Measurements from ENCODE around the gene AKAP6.
"Not testable (repeated sequence)": the region's sequence is repeated elsewhere in the genome, so short reads cannot be mapped to it uniquely, and the experiment has no call there.

AKAP6 gene

DNA sequence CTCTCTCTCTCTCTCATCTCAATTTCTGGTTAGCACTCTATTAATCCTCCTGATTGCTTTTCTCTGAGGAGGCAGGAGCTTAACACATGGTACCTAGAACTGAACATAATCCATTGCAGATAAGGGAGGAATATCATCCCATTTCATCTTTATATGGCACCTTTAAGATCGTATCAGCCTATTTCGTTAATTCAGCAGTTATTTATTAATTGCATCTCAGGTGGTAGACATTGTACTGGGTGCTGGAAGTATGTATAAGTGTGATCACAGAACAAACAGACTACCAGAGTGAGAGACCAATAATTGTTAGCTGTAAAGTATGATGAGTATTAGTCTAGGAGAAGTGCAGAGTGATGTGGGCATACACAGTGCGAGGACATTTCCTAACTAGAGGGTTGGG, 39.0 kb downstream of the AKAP6 start:
- no peak for DNase-seq (ENCODE audit: low read depth)
- TF ChIP-seq, protein P1, sequence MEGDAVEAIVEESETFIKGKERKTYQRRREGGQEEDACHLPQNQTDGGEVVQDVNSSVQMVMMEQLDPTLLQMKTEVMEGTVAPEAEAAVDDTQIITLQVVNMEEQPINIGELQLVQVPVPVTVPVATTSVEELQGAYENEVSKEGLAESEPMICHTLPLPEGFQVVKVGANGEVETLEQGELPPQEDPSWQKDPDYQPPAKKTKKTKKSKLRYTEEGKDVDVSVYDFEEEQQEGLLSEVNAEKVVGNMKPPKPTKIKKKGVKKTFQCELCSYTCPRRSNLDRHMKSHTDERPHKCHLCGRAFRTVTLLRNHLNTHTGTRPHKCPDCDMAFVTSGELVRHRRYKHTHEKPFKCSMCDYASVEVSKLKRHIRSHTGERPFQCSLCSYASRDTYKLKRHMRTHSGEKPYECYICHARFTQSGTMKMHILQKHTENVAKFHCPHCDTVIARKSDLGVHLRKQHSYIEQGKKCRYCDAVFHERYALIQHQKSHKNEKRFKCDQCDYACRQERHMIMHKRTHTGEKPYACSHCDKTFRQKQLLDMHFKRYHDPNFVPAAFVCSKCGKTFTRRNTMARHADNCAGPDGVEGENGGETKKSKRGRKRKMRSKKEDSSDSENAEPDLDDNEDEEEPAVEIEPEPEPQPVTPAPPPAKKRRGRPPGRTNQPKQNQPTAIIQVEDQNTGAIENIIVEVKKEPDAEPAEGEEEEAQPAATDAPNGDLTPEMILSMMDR (conservative IDR thresholded peaks at IDR 0.05; ENCODE audit: low read length) = no peak
- H3K4me3 ChIP-seq (ENCODE audit: low read length) = no peak overlapping the region

DNA sequence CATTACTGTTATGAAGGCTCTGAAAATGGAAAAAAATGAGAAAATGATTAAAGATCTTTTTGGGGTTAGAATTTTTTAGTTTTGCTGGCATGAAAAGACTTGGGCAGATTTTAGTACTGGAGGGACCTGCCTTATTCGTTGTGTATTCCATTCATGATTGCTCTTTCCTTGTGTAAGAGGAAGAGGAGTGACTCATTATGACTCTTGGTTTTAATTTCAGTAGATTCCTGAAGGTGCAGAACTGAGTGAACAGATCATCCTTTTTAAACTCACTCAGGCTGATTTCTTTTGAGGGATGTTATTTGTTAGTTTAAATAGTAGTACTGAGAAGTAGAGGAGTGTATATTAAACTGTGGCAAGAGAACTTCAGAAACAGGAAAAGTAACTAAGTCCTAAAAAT, 41.6 kb downstream of the AKAP6 start:
- TF ChIP-seq, protein P1 (conservative IDR thresholded peaks at IDR 0.05; ENCODE audit: low read length) = no peak
- peak; percentile 79 for DNase-seq (ENCODE audit: low read depth)
- no peak overlapping the region for H3K4me3 ChIP-seq (ENCODE audit: low read length)

DNA sequence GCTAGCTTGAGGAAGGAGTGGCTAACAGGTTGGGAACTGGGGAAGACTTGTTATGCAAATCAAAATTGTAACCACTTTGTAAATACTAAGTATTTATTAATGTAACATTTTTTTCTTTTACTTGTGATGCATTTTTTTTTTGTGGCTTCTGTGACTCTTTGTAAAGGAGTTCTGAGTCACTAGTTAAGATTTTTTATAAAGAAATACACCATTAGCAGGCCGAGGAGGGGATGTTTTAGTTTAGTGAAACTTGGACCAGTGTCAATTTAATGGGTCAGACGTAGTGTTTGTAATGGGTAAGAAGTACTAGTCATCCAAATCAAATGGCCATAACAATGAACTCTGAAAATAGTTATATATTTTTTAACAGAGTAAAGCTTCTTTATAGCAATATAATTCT, 43.1 kb downstream of the AKAP6 start:
- peak; percentile 96 for DNase-seq (ENCODE audit: low read depth)
- TF ChIP-seq, protein P1 (conservative IDR thresholded peaks at IDR 0.05; ENCODE audit: low read length) = no peak
- no peak overlapping the region for H3K4me3 ChIP-seq (ENCODE audit: low read length)

DNA sequence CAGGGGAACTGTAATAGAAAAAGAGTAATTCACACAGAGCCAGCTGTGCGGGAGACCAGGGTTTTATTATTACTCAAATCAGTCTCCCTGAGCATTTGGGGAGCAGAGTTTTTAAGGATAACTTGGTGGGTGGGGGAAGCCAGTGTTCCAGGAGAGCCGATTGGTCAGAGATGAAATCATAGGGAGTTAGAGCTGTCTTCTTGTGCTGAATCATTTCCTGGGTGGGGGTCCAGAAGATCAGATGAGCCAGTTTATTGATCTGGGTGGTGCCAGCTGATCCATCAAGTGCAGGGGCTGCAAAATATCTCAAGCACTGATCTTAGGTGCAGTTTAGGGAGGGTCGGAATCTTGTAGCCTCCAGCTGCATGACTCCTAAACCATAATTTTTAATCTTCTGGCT, 44.1 kb downstream of the AKAP6 start:
- H3K4me3 ChIP-seq (ENCODE audit: low read length); DNase-seq (ENCODE audit: low read depth): not testable (repeated sequence)

DNA sequence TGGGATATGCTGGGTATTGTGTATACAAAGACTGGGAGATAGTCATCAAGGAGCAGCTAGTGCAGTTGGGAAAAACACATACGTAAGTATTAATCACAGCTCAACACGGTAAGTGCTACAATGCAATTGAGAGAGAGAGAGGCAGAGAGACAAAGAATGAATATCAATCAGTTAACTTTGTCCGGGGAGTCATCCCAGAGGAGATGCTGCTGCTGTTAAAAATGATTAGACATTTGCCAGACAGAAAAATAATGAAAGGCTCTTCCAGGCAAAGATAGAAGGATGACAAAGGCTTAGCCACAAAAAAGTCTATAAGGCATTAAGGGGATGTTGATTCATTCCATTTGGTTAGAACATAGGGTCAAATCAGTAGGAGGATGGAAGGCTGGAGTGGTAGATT, 45.1 kb downstream of the AKAP6 start:
- TF ChIP-seq, protein P1 (conservative IDR thresholded peaks at IDR 0.05; ENCODE audit: low read length) = no peak
- H3K4me3 ChIP-seq (ENCODE audit: low read length) = no peak overlapping the region
- DNase-seq (ENCODE audit: low read depth) = no peak

DNA sequence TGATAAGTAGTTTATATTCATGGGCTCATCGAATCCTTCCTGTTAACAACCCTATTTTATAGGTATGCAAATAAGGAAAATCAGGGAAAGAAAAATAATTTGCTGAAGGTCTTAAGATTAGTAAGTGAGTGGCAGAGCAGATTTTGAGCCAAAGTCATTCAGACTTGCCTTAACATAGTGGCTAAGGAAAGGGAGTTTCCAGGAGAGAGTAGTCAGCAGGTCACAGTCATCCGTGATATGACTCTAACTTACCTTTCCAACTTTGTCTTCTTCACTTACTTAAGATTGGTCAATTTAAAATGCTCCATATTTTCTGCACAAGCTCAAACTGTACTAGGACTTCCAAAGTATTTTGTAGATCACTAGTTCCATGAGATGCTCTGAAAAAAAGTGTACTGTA, 46.6 kb downstream of the AKAP6 start:
- H3K4me3 ChIP-seq (ENCODE audit: low read length) = no peak overlapping the region
- TF ChIP-seq, protein P1 (conservative IDR thresholded peaks at IDR 0.05; ENCODE audit: low read length) = no peak
- DNase-seq (ENCODE audit: low read depth) = no peak

DNA sequence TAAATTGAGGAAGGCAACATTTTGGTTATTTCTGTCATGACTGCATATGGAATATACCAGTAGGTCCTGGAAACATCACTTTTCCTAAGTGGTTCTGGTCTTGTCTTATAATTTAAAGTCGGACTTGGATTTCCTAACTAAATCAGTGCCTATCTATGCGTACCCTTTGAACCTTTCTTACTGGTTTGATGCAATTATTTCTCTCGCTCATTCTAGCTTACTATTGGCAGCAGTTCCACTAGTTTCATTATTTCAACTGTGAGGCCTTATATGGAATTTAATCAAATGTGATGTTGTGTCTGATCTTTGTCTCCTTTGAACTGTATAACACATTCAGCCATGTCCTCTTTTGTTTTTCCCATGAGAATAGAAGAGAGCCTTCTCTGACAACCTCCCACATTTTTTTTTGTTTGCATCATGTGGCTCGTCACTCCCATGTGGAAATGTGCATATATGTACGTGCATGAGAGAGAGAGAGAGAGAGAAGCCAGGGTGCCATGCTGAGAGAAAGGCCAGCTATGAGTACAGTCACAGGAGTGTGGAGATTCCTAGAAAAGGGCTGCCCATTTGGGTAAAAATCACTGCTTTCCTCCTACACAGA, 48.0 kb downstream of the AKAP6 start:
- TF ChIP-seq, protein P1 (conservative IDR thresholded peaks at IDR 0.05; ENCODE audit: low read length) = no peak
- no peak for DNase-seq (ENCODE audit: low read depth)
- no peak overlapping the region for H3K4me3 ChIP-seq (ENCODE audit: low read length)

DNA sequence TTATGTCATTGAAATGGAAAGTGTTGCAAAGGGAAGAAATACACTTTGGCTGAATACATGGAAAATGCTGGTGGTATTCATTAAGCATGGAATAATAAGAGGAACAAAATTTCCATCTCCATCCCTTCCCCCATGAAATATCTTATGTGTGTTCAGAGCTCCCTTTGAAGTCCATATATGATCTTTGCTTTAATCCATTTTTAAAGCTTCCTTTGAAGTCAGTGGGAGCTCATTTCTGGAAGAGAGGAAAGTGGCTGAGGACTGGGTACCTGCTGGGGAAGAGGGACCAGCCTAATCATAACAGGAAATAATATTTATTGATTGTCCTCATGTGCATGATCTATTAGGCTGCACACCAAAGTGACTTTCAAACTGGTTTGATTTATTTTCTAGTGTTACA, 49.2 kb downstream of the AKAP6 start:
- TF ChIP-seq, protein P1 (conservative IDR thresholded peaks at IDR 0.05; ENCODE audit: low read length) = no peak
- no peak overlapping the region for H3K4me3 ChIP-seq (ENCODE audit: low read length)
- DNase-seq (ENCODE audit: low read depth) = no peak
